HepG2 (cell line): ENCODE measurements around the gene FBXO30. TPM values are rescaled to one million over a fixed set of nuclear protein-coding genes. Genes with fewer than 3 reads are reported as not detected.
A peak's percentile ranks its signal among the peaks of the same experiment; 100 is the strongest.

Experiments
- CHD2 ChIP-seq: IDR thresholded peaks from 2 replicates; pipeline ENCODE4 v1.6.1; 2011; ENCODE audit warnings: low read depth, low read length, improper control_type of control experiment
- CREB1 ChIP-seq, 2 experiments: fragments of 450-650 bp in 1 of 2; IDR thresholded peaks; 2 replicates each; pipeline ENCODE4 v1.6.1; 2016 to 2017; ENCODE audit warnings: control low read depth in 1 of 2, mild to moderate bottlenecking in 1 of 2, missing compliant biosample characterization in 1 of 2, missing genetic modification characterization in 1 of 2
- FUBP1 ChIP-seq: sonication (generic); formaldehyde crosslinking; IDR thresholded peaks from 2 replicates; pipeline ENCODE4 v1.5.1; 2020; ENCODE audit warnings: missing genetic modification reagents, mild to moderate bottlenecking, borderline replicate concordance
- HNRNPH1 ChIP-seq: fragments of 200-400 bp; formaldehyde crosslinking; optimal IDR thresholded peaks from 2 replicates; pipeline ENCODE3; 2017; ENCODE audit warnings: mild to moderate bottlenecking, low read depth, low read length
- LRRFIP1 ChIP-seq: sonication (generic); formaldehyde crosslinking; conservative IDR thresholded peaks from 2 replicates; pipeline ENCODE4 v1.4.0; 2020; ENCODE audit warnings: missing genetic modification reagents
- MED8 ChIP-seq: sonication (generic); formaldehyde crosslinking; IDR thresholded peaks from 2 replicates; pipeline ENCODE4 v1.8.1; 2023; ENCODE audit warnings: mild to moderate bottlenecking, missing genetic modification reagents; ENCODE audit not compliant: insufficient replicate concordance
- NR3C1 ChIP-seq: sonication (generic); formaldehyde crosslinking; IDR thresholded peaks from 2 replicates; pipeline ENCODE4 v1.4.0; 2020; ENCODE audit warnings: missing genetic modification reagents
- PITX1 ChIP-seq: sonication (generic); formaldehyde crosslinking; IDR thresholded peaks from 2 replicates; pipeline ENCODE4 v1.5.1; 2020; ENCODE audit warnings: mild to moderate bottlenecking, missing genetic modification reagents
- RFX5 ChIP-seq: IDR thresholded peaks from 2 replicates; pipeline ENCODE4 v1.6.1; 2011; ENCODE audit warnings: low read depth, low read length, improper control_type of control experiment
- SALL2 ChIP-seq: sonication (generic); formaldehyde crosslinking; IDR thresholded peaks from 2 replicates; pipeline ENCODE4 v1.8.1; 2023; ENCODE audit warnings: mild to moderate bottlenecking, missing genetic modification reagents, inconsistent platforms
- SP2 ChIP-seq: sonication (generic); formaldehyde crosslinking; IDR thresholded peaks from 2 replicates; pipeline ENCODE4 v1.5.1; 2020; ENCODE audit warnings: mild to moderate bottlenecking, missing genetic modification reagents
- U2AF2 ChIP-seq: fragments of 200-400 bp; formaldehyde crosslinking; IDR thresholded peaks from 2 replicates; pipeline ENCODE4 v1.6.1; 2017; ENCODE audit warnings: low read depth, mild to moderate bottlenecking, low read length
- ZBTB2 ChIP-seq: sonication (generic); formaldehyde crosslinking; IDR thresholded peaks from 2 replicates; pipeline ENCODE4 v1.8.0; 2022; ENCODE audit warnings: low read depth, missing genetic modification reagents
- ZFP41 ChIP-seq: sonication (generic); formaldehyde crosslinking; IDR thresholded peaks from 2 replicates; pipeline ENCODE4 v1.4.0; 2020; ENCODE audit warnings: mild to moderate bottlenecking, missing genetic modification reagents, borderline replicate concordance
- ZMYM2 ChIP-seq: sonication (generic); formaldehyde crosslinking; IDR thresholded peaks from 2 replicates; pipeline ENCODE4 v1.8.0; 2022; ENCODE audit warnings: mild to moderate bottlenecking, missing genetic modification reagents
- ZNF224 ChIP-seq: sonication (generic); formaldehyde crosslinking; IDR thresholded peaks from 2 replicates; pipeline ENCODE4 v1.5.0; 2020; ENCODE audit warnings: mild to moderate bottlenecking, missing genetic modification reagents
- ZNF34 ChIP-seq: sonication (generic); formaldehyde crosslinking; IDR thresholded peaks from 2 replicates; pipeline ENCODE4 v1.4.0; 2020; ENCODE audit warnings: mild to moderate bottlenecking, missing genetic modification reagents, borderline replicate concordance
- ZNF414 ChIP-seq: sonication (generic); formaldehyde crosslinking; IDR thresholded peaks from 2 replicates; pipeline ENCODE4 v1.5.0; 2020; ENCODE audit warnings: missing genetic modification reagents
- ZNF513 ChIP-seq: sonication (generic); formaldehyde crosslinking; conservative IDR thresholded peaks from 2 replicates; pipeline ENCODE4 v1.5.0; 2020; ENCODE audit warnings: missing genetic modification reagents
- ZNF772 ChIP-seq: sonication (generic); formaldehyde crosslinking; IDR thresholded peaks from 2 replicates; pipeline ENCODE4 v1.5.0; 2020; ENCODE audit warnings: mild to moderate bottlenecking, missing genetic modification reagents
- polyA plus RNA-seq, 8 experiments: library from polyadenylated mRNA; depleted of rRNA in 3 of 8; stranded (reverse) in 7 of 8; unstranded in 1 of 8; fragments of >200 nt; fragmentation: Illumina TruSeq in 4 of 8; extraction: Trizol in 4 of 8; gene quantifications; 2 replicates each; pipeline versions ENCODE4 v1.2.1 to v1.2.3, GENCODE V29; 2011 to 2016; ENCODE audit warnings: low read depth in 4 of 8, missing spikeins in 1 of 8, mixed read lengths in 1 of 8; ENCODE audit not compliant: insufficient read depth in 1 of 8
- total RNA-seq, 5 experiments: library from RNA; depleted of rRNA; stranded (reverse); fragments of >200 nt; fragmentation: Illumina TruSeq; extraction: Trizol; gene quantifications; 2 replicates each; pipeline ENCODE4 v1.2.3, GENCODE V29; 2016; ENCODE audit warnings: low read depth in 1 of 5

Gene FBXO30
- total and polyA plus RNA-seq, 2 of the 13 experiments (the other 11 are each of a cell fraction or from before 2014, with no cell fraction given): 3.2 to 7.1 TPM

- TF ChIP-seq ZNF224 (CRISPR knock-in tag) (peak; percentile 85; the same call in 1 of the 2 replicates), CREB1 (IDR thresholded peaks at IDR 0.05) (no peak), CREB1 (CRISPR knock-in tag; IDR thresholded peaks at IDR 0.05) (no peak), ZNF513 (CRISPR knock-in tag) (0 out of 2 replicates have a peak, but pooled peaks have one; percentile 60), NR3C1 (CRISPR knock-in tag) (no peak), ZMYM2 (CRISPR knock-in tag) (peak; percentile 23; the same call in 1 of the 2 replicates), ZFP41 (CRISPR knock-in tag) (no peak; the same call in 1 of the 2 replicates), ZNF772 (CRISPR knock-in tag) (peak; percentile 83), ZNF414 (CRISPR knock-in tag) (no peak), ZBTB2 (CRISPR knock-in tag) (peak; percentile 70; the same call in 1 of the 2 replicates), PITX1 (CRISPR knock-in tag) (peak; percentile 74; the same call in 1 of the 2 replicates), LRRFIP1 (CRISPR knock-in tag) (no peak), HNRNPH1 (no peak), CHD2 (0 out of 2 replicates have a peak, but pooled peaks have one; percentile 22), FUBP1 (CRISPR knock-in tag) (no peak), SALL2 (peak; percentile 67; the same call in 1 of the 2 replicates), SP2 (CRISPR knock-in tag) (no peak; the same call in 1 of the 2 replicates), U2AF2 (no peak), RFX5 (0 out of 2 replicates have a peak, but pooled peaks have one; percentile 14), ZNF34 (peak; percentile 98; the same call in 1 of the 2 replicates), MED8 (CRISPR knock-in tag) (peak; percentile 39)
Measured at GRCh38 chr6:145814501-145815308, at the start of gene FBXO30 (continued).
